ENCODE results near the gene PRLR.

The PRLR gene

DNA sequence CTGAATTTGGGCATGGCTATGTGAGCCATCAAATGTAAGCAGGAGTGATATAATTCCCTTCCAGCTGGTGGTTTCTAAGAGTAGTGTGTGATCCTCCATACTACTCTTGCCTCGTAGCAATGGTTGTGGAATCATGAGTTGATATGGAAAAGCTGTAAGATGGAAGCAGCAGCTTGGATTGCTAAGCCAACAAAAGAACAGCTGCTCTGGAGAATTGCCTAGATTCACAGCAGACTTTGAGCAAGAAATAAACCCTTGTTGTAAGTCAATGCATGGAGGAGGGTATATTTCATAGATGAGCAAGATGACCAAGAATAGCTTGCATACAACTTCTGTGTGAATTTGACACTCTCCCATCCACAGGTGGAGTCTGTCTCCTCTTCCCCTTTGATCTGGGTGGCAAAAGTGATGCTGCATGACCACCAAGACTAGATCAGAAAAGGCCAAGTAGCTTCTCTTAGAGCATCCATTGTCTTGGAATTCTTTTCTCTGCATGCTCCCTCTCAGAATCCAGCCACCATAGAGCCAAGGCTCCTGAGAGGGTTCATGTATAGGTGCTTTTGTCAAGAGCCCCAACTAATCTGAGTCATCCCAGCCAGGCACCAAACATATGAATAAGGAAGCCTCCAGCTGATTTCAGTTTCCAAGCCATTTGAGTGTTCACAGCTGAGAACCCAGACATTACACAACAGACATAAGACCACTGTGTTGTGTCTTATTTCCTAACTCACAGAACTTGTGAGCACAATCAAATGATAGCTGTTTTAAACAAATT is 79.0 kb downstream of the PRLR start:
- no peak overlapping the region for H3K4me2 ChIP-seq (ENCODE audit: low read depth, low read length)
- no peaks in the 10 kb centered on the region for H3K9me2 ChIP-seq (replicated peaks; ENCODE audit: insufficient read depth, low read length)
- H3K27me3 ChIP-seq (replicated peaks; ENCODE audit: insufficient read depth, low read length) = no peaks in the 10 kb centered on the region
- no peaks in the 10 kb centered on the region for H3K79me2 ChIP-seq (ENCODE audit: low read length)
- H3F3A ChIP-seq (ENCODE audit: insufficient read depth, low read length) = no peaks in the 10 kb centered on the region
- no peak overlapping the region for H3K4me3 ChIP-seq (ENCODE audit: low read length)
- no peak overlapping the region for H3K27ac ChIP-seq (ENCODE audit: low read length)
- no peaks in the 10 kb centered on the region for H3K4me1 ChIP-seq (ENCODE audit: low read length)
- H3K9ac ChIP-seq (ENCODE audit: low read length) = no peak overlapping the region
- no peak overlapping the region for H2AFZ ChIP-seq (ENCODE audit: low read length)
- TF ChIP-seq EZH2phosphoT487 (IDR thresholded peaks at IDR 0.05; ENCODE audit: low read length) (no peak), EZH2 (optimal IDR thresholded peaks at IDR 0.05; ENCODE audit: low read depth, low read length) (no peak)
- TF ChIP-seq, protein P1, sequence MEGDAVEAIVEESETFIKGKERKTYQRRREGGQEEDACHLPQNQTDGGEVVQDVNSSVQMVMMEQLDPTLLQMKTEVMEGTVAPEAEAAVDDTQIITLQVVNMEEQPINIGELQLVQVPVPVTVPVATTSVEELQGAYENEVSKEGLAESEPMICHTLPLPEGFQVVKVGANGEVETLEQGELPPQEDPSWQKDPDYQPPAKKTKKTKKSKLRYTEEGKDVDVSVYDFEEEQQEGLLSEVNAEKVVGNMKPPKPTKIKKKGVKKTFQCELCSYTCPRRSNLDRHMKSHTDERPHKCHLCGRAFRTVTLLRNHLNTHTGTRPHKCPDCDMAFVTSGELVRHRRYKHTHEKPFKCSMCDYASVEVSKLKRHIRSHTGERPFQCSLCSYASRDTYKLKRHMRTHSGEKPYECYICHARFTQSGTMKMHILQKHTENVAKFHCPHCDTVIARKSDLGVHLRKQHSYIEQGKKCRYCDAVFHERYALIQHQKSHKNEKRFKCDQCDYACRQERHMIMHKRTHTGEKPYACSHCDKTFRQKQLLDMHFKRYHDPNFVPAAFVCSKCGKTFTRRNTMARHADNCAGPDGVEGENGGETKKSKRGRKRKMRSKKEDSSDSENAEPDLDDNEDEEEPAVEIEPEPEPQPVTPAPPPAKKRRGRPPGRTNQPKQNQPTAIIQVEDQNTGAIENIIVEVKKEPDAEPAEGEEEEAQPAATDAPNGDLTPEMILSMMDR (IDR thresholded peaks at IDR 0.05; ENCODE audit: low read length) = no peak
- no peaks in the 10 kb centered on the region for H3K36me3 ChIP-seq (replicated peaks; ENCODE audit: insufficient read depth, low read length)
- no peak for DNase-seq
- H3K9me3 ChIP-seq (replicated peaks; ENCODE audit: insufficient read depth, low read length) = no peaks in the 10 kb centered on the region
- no peaks in the 10 kb centered on the region for H4K20me1 ChIP-seq (ENCODE audit: insufficient read depth, low read length)

DNA sequence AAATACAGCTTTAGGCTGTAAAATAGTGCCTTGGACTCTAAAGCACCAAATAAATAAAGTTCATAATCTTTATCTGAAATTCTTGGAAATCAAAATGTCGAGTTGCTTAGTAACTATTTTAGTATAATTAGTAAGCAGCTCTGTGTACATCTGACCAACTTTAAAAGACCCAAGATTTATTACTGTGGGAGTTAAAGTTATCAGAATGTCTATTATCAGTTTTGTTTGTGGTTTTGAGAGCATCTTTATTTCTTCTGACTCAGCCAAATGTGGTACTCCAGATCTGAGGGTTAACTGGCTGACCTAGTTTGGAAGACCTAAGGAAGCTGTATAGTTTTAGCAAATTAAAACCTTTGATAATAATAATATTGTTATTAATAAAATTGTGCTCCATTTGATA is 81.2 kb downstream of the PRLR start:
- TF ChIP-seq EZH2phosphoT487 (IDR thresholded peaks at IDR 0.05; ENCODE audit: low read length) (no peak), EZH2 (optimal IDR thresholded peaks at IDR 0.05; ENCODE audit: low read depth, low read length) (no peak)
- TF ChIP-seq, protein P1 (IDR thresholded peaks at IDR 0.05; ENCODE audit: low read length) = no peak
- H3K79me2 ChIP-seq (ENCODE audit: low read length) = no peaks in the 10 kb centered on the region
- no peaks in the 10 kb centered on the region for H4K20me1 ChIP-seq (ENCODE audit: insufficient read depth, low read length)
- no peak overlapping the region for H3K9ac ChIP-seq (ENCODE audit: low read length)
- no peak overlapping the region for H3K4me2 ChIP-seq (ENCODE audit: low read depth, low read length)
- H3K36me3 ChIP-seq (replicated peaks; ENCODE audit: insufficient read depth, low read length) = no peaks in the 10 kb centered on the region
- H3K27ac ChIP-seq (ENCODE audit: low read length) = no peak overlapping the region
- no peaks in the 10 kb centered on the region for H3K9me3 ChIP-seq (replicated peaks; ENCODE audit: insufficient read depth, low read length)
- H3K4me1 ChIP-seq (ENCODE audit: low read length) = no peaks in the 10 kb centered on the region
- no peaks in the 10 kb centered on the region for H3K9me2 ChIP-seq (replicated peaks; ENCODE audit: insufficient read depth, low read length)
- no peak overlapping the region for H3K4me3 ChIP-seq (ENCODE audit: low read length)
- H3F3A ChIP-seq (ENCODE audit: insufficient read depth, low read length) = no peaks in the 10 kb centered on the region
- H3K27me3 ChIP-seq (replicated peaks; ENCODE audit: insufficient read depth, low read length) = no peaks in the 10 kb centered on the region
- DNase-seq = no peak
- no peak overlapping the region for H2AFZ ChIP-seq (ENCODE audit: low read length)

- no peaks in the 10 kb centered on the region for H3K36me3 ChIP-seq (replicated peaks; ENCODE audit: insufficient read depth, low read length)
- no peaks in the 10 kb centered on the region for H3K9me2 ChIP-seq (replicated peaks; ENCODE audit: insufficient read depth, low read length)
- no peak overlapping the region for H3K4me2 ChIP-seq (ENCODE audit: low read depth, low read length)
- H3K4me3 ChIP-seq (ENCODE audit: low read length) = no peak overlapping the region
- H3K9me3 ChIP-seq (replicated peaks; ENCODE audit: insufficient read depth, low read length) = no peaks in the 10 kb centered on the region
- H3K27ac ChIP-seq (ENCODE audit: low read length) = no peak overlapping the region
- no peak for TF ChIP-seq EZH2 (optimal IDR thresholded peaks at IDR 0.05; ENCODE audit: low read depth, low read length)
- TF ChIP-seq, protein P1 (IDR thresholded peaks at IDR 0.05; ENCODE audit: low read length) = no peak
- no peak for TF ChIP-seq EZH2phosphoT487 (IDR thresholded peaks at IDR 0.05; ENCODE audit: low read length)
- no peak for DNase-seq
- no peaks in the 10 kb centered on the region for H4K20me1 ChIP-seq (ENCODE audit: insufficient read depth, low read length)
- H2AFZ ChIP-seq (ENCODE audit: low read length) = no peak overlapping the region
- no peaks in the 10 kb centered on the region for H3F3A ChIP-seq (ENCODE audit: insufficient read depth, low read length)
- H3K9ac ChIP-seq (ENCODE audit: low read length) = no peak overlapping the region
- H3K27me3 ChIP-seq (replicated peaks; ENCODE audit: insufficient read depth, low read length) = no peaks in the 10 kb centered on the region
- no peaks in the 10 kb centered on the region for H3K4me1 ChIP-seq (ENCODE audit: low read length)
- no peaks in the 10 kb centered on the region for H3K79me2 ChIP-seq (ENCODE audit: low read length)
Observed at GRCh38 chr5:35146406-35146805, 83.9 kb downstream of the PRLR start.

Data from MM.1S (cell line).